AG09309 (cell line): ENCODE data around the gene TMC1.

ENCODE experiments used
- DNase-seq: peaks from one replicate; pipeline ENCODE4 v3.0.0-alpha.2; 2010; ENCODE audit warnings: low read depth
- H3K4me3 ChIP-seq: 2 replicates; pipeline ENCODE4 v1.5.1; 2011; ENCODE audit warnings: mild to moderate bottlenecking, low read depth, low read length, moderate library complexity; ENCODE audit not compliant: control insufficient read depth
- TF ChIP-seq, protein P1 (sequence below): IDR thresholded peaks from 2 replicates; pipeline ENCODE4 v1.5.1; 2011; ENCODE audit warnings: mild to moderate bottlenecking, low read depth, low read length, inconsistent platforms; ENCODE audit not compliant: insufficient read depth, control insufficient read depth; ENCODE audit errors: missing control alignments

The TMC1 gene

DNA sequence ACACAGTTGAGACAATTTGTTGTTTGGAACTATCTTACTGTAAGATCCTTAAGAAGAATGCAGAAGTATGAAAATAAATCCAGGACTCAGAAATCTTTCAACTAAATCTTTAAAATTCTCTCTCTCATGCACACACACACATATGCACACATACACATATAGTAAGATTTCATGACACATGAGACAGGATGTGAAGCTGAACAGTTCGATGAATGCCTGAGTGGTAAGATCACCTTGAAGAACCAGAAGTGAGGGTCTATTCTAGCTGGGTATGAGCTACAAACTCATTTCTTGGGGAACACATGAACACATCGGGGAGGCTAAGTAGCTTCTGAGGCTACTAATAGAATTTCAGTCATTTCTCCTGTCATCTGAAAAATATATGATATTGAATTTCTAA is 153.6 kb downstream of the TMC1 start:
- TF ChIP-seq, protein P1, sequence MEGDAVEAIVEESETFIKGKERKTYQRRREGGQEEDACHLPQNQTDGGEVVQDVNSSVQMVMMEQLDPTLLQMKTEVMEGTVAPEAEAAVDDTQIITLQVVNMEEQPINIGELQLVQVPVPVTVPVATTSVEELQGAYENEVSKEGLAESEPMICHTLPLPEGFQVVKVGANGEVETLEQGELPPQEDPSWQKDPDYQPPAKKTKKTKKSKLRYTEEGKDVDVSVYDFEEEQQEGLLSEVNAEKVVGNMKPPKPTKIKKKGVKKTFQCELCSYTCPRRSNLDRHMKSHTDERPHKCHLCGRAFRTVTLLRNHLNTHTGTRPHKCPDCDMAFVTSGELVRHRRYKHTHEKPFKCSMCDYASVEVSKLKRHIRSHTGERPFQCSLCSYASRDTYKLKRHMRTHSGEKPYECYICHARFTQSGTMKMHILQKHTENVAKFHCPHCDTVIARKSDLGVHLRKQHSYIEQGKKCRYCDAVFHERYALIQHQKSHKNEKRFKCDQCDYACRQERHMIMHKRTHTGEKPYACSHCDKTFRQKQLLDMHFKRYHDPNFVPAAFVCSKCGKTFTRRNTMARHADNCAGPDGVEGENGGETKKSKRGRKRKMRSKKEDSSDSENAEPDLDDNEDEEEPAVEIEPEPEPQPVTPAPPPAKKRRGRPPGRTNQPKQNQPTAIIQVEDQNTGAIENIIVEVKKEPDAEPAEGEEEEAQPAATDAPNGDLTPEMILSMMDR = no peak
- DNase-seq = no peak
- H3K4me3 ChIP-seq = no peak overlapping the region

DNA sequence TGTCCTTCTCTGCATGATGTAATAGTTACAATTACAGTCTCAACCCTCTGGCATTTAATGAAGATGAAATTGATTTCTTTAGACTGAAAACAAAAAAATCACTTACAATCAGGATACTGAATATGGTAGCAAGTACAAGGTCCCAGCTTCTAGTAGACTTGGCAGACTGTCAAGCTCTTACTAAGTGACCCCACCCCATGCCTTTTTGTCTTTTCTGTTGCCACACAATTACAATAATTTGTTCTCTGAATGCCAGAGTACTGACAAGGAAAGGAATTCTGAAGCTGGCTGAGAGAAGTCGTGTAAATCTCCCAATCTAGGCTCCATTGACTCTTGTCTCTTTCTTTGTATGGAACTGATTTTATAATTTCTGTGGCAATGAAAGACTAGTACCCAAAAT is 154.2 kb downstream of the TMC1 start:
- TF ChIP-seq, protein P1 = no peak
- DNase-seq = peak; percentile 41
- no peak overlapping the region for H3K4me3 ChIP-seq

- H3K4me3 ChIP-seq = no peak overlapping the region
- DNase-seq = no peak
- TF ChIP-seq, protein P1 = no peak
Measured at GRCh38 chr9:72680593-72681282, 159.3 kb downstream of the TMC1 start.

DNA sequence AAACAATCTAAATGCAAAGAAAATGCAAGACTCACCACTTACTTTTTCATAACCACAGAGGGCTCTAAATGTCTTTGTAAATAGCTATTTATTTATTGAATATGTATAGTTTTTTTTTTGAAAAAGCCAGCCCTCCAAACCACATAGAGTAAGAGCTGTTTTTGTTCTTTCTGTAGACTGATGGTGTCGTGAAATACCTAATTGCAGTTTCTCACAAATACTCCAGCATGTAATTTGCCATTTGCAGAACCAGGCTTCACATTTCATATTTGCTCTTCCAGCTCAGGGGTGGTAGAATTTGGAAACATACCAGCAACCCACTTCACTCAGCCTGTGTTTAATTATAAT is 159.8 kb downstream of the TMC1 start:
- no peak overlapping the region for H3K4me3 ChIP-seq
- DNase-seq = no peak
- TF ChIP-seq, protein P1 = no peak

DNA sequence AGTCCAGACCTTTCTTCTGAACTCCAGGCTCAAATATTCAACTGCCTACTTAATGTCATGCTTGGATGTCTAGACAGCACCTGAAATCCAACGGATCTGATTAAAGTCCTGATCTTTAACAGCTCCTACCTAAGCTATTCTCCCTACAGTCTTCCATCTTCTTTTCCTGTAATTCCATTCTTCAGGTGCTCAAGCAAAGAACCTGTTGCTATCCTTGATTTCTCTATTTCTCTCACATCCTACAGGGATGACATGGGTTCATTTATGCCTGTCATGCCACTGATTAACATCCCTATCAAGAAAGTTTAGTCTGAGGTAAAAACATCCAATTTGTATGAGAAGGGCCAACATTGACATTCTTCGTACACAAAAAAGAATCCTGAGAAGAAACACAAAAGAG is 163.2 kb downstream of the TMC1 start:
- TF ChIP-seq, protein P1 = no peak
- no peak for DNase-seq
- no peak overlapping the region for H3K4me3 ChIP-seq

DNA sequence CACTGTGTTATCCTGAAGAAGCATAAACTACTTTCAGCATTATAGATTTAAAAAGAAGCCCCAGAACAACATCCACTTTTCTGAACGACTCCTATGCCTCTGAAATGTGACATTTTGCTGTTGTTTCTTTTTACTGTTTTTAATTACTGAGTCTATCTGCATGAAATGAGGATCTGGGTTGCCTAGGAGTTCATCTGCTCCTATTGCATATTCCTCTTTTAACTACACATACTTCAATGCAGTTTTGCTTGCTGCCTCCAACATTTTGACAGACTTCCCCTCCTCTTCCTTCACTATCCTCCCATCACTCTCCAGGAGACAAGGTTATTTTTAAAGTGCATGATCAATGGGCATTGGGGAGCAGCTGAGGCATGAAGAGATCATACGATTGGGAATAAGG is 164.5 kb downstream of the TMC1 start:
- TF ChIP-seq, protein P1 = no peak
- H3K4me3 ChIP-seq = no peak overlapping the region
- no peak for DNase-seq

DNA sequence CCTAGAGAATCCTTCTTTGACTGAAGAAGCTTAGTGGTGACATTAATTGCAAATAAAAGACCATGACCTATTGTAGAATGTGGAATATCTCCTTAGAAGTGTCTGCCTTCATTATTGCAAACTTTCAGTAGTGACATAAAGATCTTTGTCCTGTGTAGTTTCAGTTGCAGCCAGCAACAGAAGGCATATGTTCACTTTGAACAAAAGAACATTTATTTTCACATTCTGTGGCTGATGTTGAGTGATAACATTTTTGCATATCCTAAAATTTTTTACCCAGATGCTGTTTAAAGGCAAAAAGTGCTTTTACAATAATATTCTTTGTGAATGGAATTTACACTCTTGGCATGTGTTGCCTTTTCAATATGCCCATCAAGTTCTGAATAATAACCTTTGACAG is 165.9 kb downstream of the TMC1 start:
- no peak overlapping the region for H3K4me3 ChIP-seq
- no peak for DNase-seq
- TF ChIP-seq, protein P1 = no peak
